A172 (cell line): ENCODE data around the gene HSPA12B. TPM values are rescaled to one million over a fixed set of nuclear protein-coding genes. Genes with fewer than 3 reads are reported as not detected.

Experiments
- DNase-seq: peaks from one replicate; pipeline ENCODE4 v3.0.0-alpha.2; 2015; ENCODE audit warnings: low spot score
- total RNA-seq: library from RNA; depleted of rRNA; stranded (reverse); fragments of >200 nt; shearing (Covaris generic); gene quantifications from 2 replicates; pipeline ENCODE4 v1.2.3, GENCODE V29; 2014

The HSPA12B gene
- total RNA-seq, 1 experiment from 2014 or later = not detected

- DNase-seq = peak; percentile 19
These were observed 34.6 kb downstream of the HSPA12B start for GRCh38 chr20:3767110-3767426.

- peak; percentile 97 for DNase-seq
These were observed 35.2 kb downstream of the HSPA12B start, which contains the start of gene ADISSP for GRCh38 chr20:3767427-3768341. Gene ADISSP (minus strand): TSS chr20:3767753. CDS start chr20:3760100, 7,653 bp downstream.

GRCh38 chr20:3768342-3769130 lies 36.1 kb downstream of the HSPA12B start:
- peak; percentile 82 for DNase-seq

- no peak for DNase-seq
These were observed 39.1 kb downstream of the HSPA12B start for GRCh38 chr20:3771552-3772058.

GRCh38 chr20:3775457-3776108 lies 43.1 kb downstream of the HSPA12B start:
- DNase-seq = no peak

GRCh38 chr20:3777381-3777715 lies 44.9 kb downstream of the HSPA12B start:
- DNase-seq = no peak

- DNase-seq = no peak
These were observed 45.5 kb downstream of the HSPA12B start for GRCh38 chr20:3777716-3778629.

GRCh38 chr20:3778976-3779375 lies 46.5 kb downstream of the HSPA12B start:
- DNase-seq = no peak

GRCh38 chr20:3781153-3781910 lies 48.8 kb downstream of the HSPA12B start, which contains the start of gene SPEF1:
Gene SPEF1 (minus strand): TSS chr20:3781448. CDS start chr20:3781287, 161 bp downstream.
- peak; percentile 95 for DNase-seq

- DNase-seq = no peak
These were observed 50.1 kb downstream of the HSPA12B start for GRCh38 chr20:3782597-3782996.

GRCh38 chr20:3783068-3783489 lies 50.6 kb downstream of the HSPA12B start:
- DNase-seq = no peak

GRCh38 chr20:3783511-3784195 lies 51.2 kb downstream of the HSPA12B start:
- no peak for DNase-seq

GRCh38 chr20:3784216-3784853 lies 51.9 kb downstream of the HSPA12B start:
- no peak for DNase-seq

GRCh38 chr20:3784863-3785239 lies 52.4 kb downstream of the HSPA12B start:
- DNase-seq = no peak

- no peak for DNase-seq
These were observed 53.0 kb downstream of the HSPA12B start for GRCh38 chr20:3785240-3786125.

GRCh38 chr20:3786126-3786484 lies 53.6 kb downstream of the HSPA12B start:
- DNase-seq = no peak

GRCh38 chr20:3786665-3787323 lies 54.3 kb downstream of the HSPA12B start, which contains the start of gene CENPB:
Gene CENPB (minus strand): TSS chr20:3786740. CDS start chr20:3786483, 257 bp downstream.
- DNase-seq = peak; percentile 68
